Stomach (tissue), 4 donors: ENCODE measurements around the gene TBX15.

Source experiments
- POLR2A ChIP-seq, 4 donors: fragments of 450-650 bp; IDR thresholded peaks; one replicate each; pipeline ENCODE4 v1.6.1; 2016; ENCODE audit warnings: antibody characterized with exemption in 4 of 4, control low read depth in 2 of 4, mild to moderate bottlenecking in 1 of 4, moderate library complexity in 1 of 4
- TF ChIP-seq, protein P1 (sequence below), 7 experiments: fragments of 450-650 bp in 4 of 7; fragments of 200-600 bp in 3 of 7; sonication (generic) in 3 of 7; IDR thresholded peaks; one replicate each; pipeline ENCODE4 v1.5.1; 2016 to 2019; ENCODE audit warnings: antibody characterized with exemption in 7 of 7, control low read depth in 2 of 7, mild to moderate bottlenecking in 1 of 7

DNA sequence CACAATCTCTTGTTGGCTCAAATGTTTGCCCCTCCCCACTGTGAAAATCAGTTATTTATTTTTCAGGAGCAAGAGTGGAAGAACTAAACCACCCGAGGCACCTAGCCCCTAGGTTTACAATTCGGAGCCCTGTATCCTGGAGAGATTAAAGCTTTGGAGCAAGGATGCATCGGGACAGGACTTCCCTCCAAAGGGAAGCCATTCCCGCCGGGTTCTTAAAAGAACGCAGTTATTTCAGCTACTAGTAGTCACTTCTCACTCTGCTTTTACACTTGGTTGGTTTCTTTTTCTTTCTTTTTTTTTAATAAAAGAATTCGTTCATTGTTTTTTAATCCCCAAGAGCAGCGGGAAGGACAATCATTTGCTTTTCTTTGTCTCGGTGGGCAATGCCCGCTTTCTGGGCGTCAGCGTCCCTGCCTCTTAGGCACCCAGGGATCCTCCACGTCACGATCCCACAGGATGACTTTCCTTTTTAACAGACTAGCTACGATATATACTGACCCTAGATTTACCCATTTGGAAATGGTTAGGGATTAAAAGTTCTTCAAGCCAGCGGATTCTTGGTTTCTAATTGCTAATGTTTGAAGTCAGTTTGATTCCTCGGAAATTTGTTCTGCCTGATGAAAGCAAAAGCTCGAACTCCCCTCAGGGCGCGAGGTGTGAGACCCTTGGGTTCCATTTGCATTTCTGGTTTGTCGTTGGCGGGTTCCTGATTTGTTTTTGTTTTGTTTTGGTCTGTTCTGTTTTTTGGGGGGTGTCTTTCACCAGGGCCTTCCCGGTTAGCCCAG, 9.0 kb downstream of the TBX15 start:
- TF ChIP-seq, protein P1, sequence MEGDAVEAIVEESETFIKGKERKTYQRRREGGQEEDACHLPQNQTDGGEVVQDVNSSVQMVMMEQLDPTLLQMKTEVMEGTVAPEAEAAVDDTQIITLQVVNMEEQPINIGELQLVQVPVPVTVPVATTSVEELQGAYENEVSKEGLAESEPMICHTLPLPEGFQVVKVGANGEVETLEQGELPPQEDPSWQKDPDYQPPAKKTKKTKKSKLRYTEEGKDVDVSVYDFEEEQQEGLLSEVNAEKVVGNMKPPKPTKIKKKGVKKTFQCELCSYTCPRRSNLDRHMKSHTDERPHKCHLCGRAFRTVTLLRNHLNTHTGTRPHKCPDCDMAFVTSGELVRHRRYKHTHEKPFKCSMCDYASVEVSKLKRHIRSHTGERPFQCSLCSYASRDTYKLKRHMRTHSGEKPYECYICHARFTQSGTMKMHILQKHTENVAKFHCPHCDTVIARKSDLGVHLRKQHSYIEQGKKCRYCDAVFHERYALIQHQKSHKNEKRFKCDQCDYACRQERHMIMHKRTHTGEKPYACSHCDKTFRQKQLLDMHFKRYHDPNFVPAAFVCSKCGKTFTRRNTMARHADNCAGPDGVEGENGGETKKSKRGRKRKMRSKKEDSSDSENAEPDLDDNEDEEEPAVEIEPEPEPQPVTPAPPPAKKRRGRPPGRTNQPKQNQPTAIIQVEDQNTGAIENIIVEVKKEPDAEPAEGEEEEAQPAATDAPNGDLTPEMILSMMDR (IDR thresholded peaks at IDR 0.05), result no peak
- no peak for TF ChIP-seq POLR2A (IDR thresholded peaks at IDR 0.05)
